Stimulated activated naive CD8-positive, alpha-beta T cell treated with anti-CD3 and anti-CD28 coated beads, Interleukin-15, Interleukin-2, amounts not matched to agents 100 U/mL and 50 U/mL, for 24 hours (primary cell): Measurements from ENCODE around the gene RPL29.

Experiments used
- ATAC-seq: fragments of 150-1000 bp; cut with Tn5 transposase; one replicate; pipeline ENCODE4 v1.10.0; 2021
- DNase-seq: peaks from one replicate; pipeline ENCODE4 v3.0.0; 2021

RPL29 gene

DNA sequence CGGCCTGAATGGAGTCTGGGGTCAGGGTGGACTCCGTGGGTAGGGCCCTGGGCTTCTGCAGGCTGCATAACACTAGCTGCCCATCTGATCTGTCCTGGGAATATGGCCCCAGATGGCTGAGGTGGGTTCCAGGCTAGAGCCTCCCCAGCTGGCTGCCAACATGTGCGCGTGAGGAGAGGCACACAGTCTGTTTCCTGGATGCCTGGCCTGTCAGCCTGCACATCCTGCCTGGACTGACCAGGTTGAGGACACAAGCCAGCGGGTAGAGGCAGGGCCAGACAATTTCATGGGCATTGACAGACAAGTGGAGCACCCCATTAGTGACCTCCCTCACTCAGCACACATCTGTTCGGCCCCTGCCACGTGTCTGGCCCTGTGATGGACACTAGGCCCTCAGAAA lies 29.8 kb upstream of the RPL29 start:
- DNase-seq (no peak), ATAC-seq (no peak)

DNA sequence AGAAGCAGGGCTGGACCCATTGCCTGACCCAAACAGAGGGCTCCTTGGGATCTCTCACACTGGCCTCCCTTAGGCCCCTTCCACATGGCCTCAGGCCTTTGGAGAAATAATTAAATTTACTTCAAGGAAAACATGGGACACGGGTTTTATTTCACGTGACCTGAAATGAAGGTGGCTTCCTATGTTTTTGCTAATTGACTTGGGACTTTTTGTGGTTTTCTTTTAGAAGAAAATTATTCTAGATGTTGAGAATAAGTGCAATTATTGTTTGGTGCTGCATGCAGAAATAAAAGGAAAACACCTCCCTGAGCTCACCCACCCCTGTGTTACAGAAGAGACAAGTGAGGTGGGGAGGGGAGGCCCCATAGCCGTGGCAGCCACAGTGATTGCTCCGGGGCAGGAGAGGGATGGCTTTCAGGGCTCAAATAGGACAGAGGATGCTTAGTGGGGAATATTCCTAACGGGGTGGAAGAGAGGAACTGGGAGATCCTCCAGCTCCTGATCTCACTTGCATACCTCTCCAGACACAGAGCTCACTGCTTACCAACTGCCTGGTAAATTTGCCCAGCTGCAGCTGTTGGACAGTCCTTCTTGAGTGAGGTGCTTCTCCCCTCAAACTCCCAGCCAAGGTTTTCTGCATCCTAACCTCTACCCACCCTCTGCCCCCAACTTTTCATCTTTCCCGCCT lies 29.2 kb upstream of the RPL29 start:
- no peak for DNase-seq
- no peak for ATAC-seq

DNA sequence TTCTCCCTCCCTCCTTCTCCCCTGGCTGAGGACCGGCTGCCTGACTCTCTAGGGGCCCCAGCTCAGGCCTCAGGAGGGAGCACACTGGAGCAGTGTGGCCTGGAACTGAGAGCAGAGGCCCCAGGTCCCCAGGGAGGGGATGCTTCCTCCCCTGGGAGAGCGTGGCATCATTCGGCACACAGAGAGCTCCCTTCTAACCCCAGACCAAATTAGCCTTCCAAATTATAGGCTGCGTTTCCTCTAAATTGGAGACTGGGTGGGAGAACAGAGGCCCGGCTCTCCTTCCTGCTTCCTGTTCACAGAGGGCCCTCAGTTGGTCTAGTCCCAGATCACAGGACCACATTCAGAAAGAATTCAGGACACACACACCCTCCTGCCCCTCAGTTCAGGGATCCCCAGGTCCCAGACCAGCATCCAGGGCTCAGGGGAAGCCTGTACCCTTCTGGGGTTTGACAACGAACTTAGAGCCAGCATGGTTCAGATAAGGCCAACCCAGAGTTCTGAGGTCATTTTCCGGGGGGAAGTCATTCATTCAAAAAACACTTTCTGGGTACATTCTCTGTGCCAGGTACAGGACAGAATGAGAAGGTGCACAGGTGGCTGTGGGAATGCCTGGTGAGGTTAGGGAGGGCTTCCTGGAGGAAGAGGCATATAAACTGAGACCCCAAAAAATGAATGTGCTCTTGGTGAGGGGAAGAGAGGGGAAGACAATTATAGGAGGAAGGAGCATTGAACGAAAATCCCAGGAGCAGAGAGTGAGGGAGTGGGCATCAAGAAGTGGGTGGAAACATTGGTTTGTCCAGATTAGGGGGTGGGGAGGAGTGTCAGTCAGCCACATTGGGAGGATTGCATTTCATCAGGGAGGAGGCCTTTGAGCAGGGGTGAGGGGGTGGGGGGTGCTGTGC lies 28.4 kb upstream of the RPL29 start:
- DNase-seq (no peak), ATAC-seq (no peak)

DNA sequence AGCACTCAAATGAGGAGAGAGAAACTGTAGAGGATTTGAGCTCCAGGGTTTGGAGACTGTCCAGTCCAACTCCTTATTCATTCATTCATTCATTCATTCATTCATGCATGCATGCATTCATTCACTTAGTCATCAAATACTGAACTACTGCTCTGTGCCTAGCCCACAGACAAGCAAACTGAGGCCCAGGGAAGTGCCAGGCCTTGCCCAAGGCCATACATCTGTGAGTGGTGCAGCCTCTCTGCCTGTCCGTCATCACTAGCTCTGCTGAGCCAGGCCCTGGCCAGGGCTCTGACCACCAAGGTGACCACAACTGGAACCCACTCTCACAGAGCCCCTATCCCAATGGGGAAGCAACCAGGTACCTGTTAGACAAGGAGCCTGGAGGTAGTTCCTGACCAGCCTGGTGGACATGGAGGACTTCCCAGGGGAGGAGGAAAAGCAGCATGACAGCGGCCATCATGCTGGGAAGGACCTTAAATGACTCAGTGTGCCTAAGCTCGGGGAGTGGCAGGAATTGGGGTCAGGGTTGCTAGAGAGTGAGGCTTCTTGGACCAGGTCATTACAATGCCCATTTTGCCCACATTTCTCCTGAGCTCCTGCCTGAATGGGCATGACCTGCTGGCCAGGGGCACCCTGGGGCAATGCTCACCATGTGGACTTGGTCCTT lies 27.5 kb upstream of the RPL29 start:
- DNase-seq (no peak), ATAC-seq (no peak)

DNA sequence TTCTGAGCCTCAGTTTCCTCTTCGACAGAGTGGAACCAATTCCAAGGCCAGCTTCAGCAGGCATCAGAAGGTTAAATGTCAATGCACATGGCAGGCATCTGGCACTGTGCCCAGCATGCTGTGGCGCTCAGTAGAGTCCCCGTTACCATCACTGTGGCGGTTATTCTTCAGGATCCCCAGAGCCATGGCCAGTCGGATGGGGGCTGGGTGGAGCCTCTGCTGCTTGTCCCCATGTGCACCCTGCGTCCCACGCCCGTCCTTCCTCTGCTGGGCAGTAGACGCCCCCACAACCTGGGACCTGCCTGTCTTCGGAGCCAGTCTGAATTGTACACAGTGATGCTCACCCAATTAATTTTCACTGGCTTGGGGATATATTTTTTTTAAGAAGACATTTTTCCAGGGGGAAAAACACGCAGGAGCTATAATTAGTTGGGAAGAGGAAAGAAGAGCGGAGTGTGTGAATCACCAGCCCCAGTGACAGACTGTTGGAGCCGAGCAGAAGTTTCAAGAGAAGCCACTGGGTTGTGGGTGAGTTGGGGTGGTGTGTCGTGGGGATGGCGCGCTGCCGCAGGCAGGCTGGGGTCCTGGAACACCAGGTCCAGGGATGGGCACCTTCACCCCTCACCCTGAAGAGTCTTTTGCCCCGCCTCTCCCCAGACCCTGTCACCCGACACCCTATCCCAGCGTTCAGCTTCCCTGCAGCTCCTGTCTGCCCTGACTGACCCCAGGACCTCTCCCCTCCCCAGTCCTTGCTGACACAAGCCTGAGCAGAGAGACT lies 26.8 kb upstream of the RPL29 start:
- no peak for ATAC-seq
- DNase-seq: no peak

DNA sequence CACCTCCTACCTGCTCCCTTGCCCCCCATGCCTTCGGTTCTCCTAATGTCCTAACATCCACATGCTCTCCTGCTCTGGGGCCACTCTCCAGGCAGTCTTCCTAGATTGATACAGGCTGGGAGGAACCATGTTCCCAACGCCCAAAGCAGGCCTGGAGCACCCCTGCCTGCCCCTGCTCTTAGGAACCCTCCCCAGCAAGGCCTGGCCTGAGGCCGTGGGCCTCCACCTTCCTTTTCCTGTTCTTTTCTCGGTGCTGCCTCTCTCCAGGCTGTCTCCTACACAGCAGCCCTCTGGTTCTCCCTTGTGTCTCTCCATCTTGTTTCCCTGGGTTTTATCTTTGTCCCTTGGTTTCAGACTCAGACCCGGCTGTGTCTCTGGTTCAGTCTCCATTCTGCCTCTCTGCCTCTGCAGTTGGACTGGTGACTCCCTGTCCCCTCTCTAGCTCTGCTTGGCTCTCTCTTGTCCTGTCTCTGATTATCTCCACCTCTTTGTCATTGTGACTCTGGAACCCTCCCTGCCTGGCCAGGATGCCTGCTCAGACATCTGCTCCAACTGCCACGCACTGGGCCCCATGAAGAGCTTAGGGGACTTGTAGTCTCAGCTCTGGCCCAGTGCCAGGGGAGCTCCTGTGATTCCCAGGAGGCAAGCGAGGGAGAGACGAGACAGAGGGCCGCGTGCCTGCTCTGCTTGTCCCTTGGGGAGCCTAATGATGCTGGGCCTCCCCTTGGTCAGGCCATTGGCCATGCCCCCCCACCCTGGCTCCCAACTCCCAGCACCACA lies 26.0 kb upstream of the RPL29 start:
- DNase-seq (no peak), ATAC-seq (no peak)

DNA sequence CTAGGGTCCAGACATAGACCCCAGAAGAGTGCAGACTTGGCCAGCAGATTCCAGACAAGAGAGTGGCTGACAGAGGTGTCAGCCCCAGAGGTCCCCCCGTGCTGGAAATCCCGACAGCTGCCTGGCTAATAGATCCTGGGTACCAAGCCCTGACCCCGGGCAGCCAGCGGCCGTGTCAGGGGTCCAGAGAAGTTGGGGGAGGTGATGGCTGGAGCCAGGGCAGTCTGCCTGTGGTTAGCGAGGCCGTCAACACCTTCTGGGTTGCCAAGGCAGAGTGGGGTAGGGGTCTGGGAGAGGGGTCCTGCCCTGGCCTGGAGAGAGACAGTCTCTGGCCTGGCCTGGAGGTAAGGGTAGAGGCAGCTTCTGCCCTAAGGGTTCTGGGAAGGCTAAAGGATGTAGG lies 25.1 kb upstream of the RPL29 start:
- ATAC-seq (no peak), DNase-seq (no peak)

DNA sequence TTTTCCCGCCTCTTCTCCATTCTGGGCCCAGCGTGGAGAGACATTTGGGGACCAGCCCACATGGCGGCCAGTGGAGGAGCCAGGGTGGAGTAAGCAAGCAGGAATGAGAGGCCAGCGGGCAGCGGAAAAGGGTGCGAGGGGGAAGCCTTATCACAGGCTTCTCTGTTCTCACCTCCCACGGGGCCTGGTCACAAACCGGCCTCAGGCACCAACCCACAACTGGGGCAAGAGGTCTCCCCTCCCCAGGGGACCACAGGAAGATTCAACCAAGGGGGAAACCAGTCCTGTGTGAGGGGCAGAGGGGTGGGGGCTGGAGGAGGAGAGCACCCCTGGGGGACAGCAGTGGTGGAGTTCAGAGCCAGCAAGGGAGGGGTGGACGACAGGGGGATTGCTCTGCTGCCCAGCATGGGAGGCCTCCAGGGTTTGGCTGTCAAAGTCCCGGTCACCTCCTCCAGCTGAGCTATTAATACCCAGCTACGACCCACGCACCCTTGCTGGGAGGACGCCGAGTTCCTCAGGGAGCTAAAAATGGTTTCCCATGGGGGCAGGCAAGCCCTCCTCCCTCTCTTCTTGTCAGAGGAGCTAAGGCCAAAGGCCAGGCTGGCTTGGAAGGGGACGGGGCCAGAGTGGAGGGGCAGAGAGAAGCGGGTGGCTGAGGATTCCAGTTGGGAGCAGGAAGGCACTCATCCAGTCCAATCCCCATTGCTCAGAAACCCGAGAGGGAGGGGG lies 23.8 kb upstream of the RPL29 start:
- ATAC-seq: no peak

DNA sequence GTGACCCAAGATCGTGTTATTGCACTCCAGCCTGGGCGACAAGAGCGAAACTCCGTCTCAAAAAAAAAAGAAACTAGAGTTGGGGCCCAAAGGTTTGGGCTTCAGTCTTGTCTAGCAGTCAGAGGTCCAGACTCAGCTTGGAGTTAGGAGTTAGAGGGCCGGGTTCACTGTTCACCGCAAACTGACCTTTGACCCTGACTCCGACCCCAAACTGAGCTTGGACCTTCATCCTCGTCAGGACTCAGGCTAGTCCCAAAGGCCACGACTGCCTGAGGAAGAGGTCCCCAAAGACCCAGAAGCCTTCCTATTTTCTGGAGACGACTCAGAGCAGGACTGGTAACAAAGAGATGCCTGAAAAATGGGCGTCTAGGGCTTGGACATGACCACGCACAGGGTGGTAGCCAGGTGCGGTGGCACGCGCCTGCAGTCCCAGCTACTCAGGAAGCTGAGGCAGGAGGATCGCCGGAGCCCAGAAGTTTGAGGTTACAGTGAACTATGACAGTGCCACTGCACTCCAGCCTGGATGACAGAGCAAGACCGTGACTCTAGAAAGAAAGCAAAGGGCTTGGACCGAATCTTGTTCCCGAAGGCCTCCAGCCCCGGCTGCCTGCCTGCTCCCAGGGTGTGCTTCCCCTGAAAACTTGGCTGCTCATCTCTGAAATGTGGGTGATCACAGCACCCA lies 22.8 kb upstream of the RPL29 start:
- ATAC-seq (no peak), DNase-seq (no peak)

More for the DNA sequence above, 23.8 kb upstream of the RPL29 start:
- DNase-seq: no peak

DNA sequence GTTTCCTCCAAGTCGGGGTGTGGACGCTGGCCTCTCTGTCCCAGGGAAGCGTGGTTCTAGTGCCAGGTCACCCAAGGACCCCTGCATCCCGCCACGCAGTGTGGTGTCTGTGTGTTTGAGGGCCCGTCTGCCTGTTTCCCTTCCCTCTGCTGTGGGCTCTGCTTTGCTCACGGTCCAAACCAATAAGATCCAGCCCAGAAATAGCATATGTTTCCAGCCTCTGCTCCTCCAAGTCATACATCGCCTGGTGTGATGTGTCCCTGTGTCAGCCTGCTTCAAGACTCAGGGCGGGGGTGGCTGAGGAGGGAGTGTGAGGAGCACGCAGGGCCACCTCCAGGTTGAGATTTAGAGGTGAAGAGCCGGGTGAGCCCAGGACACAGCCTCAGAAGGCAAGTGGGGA lies 21.9 kb upstream of the RPL29 start:
- no peak for ATAC-seq

DNA sequence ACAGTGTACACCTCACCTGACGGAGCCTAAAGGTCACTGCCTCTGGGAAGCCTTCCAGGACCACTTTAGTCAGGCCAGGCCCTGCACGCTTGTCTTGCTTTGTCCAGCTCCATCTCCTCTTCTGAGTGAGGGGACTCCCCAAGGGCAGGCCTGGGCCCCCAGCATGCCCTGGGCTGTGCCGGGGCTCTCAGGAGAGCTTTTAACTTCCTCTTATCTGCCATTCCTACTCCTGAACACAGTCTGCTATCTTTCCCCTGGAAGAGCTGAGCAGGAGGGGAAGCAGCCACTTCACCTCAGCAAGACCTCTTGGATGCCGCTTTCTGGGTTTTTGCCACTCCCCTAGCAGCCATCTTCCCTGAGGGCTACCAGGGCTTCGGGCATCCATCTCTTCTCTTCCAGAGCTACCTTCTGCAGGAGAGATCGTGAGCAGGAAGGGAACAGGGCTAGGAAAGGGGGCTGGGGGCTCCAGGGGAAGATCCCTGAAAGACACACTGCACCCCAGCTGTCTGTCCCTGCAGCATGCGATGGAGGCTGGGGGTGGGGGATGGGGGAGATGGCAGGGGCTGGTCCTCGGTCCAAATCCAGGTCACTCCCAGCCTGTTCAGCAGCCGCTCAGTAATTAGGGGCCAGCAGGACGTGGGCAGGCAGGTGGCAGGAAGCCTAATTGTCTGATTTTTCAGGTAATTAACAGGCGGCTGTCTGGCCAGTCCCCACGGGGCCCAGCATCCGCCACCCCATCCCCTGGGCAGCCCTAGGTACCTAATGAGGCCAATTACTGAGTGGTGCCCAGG lies 19.9 kb upstream of the RPL29 start:
- no peak for ATAC-seq
- no peak for DNase-seq

More for the DNA sequence above, 21.9 kb upstream of the RPL29 start:
- no peak for DNase-seq

DNA sequence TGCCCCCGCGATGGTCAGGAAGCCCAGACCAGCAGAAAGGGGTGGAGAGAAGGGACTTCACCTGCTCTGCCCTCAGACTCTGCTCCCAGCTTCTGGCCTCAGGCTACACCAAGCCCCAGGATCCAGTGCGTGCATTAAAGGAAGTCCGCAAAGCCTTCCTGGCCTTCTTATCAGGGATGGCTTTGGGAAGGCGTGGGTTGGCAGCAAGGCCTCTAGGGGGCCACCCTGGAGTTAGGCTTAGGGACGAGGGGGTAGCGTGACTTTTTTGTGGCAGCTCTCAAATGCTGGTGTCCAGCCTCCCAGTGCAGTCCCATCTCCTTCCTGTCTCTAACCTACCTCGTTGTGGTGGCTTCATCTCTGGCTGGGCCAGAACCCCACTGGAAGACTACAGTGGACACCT lies 18.9 kb upstream of the RPL29 start:
- ATAC-seq (no peak), DNase-seq (no peak)

DNA sequence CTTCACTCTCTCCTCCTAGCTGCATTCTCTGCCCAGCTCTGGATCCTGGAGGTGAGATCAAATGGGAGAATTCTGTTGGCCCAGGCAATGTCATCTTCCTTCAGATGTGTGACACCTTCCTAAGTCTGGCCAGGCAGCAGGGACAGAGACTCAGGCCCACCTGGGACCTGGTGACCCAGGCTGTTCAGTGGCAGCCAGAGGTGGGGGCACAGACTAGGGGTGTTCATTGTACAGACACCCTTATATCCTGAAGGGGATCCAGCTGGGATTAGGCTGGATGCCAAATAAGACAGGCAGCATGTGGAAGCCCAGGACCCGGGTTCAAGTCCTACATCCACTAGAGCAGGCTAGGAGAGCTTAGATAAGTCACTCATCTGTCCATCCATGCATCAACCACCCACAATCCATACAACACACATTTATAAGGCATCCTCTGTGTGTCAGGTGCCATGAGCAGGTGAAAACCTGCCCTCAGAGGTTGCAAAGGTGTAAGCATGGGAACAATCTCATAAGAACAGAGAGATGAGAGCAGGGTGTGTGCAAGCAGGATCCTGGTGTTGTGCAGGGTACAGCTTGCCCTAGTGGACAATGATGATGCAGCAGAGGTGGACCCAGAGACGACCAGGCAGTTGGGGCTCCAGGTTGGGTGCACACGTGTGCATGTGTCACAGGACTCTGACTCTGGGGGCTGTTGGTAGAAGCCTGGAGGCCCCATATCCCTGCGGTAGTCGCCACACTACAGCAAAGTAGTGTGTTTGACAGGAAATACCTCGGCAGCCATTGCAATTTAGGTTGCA lies 18.3 kb upstream of the RPL29 start:
- DNase-seq (no peak), ATAC-seq (no peak)

DNA sequence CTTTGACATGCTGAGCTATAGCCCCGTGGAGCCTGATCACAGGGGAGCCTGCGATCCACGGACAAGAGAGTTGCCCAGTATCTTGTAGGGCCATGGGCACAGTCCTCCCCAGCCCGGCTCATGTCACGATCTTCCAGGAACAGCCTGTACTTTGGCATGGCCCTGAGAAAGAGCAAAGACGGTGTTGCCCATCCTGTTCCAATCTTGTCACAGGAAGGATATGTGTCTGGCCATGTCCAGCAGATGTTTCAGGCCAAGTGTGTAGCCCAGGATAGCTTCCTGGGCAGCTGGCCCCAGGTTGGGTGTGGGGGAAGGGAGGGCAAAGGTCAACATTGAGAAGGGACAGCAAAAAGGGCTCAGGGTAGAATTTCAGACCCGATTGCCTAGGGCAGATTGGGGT lies 17.0 kb upstream of the RPL29 start:
- DNase-seq (no peak), ATAC-seq (no peak)

DNA sequence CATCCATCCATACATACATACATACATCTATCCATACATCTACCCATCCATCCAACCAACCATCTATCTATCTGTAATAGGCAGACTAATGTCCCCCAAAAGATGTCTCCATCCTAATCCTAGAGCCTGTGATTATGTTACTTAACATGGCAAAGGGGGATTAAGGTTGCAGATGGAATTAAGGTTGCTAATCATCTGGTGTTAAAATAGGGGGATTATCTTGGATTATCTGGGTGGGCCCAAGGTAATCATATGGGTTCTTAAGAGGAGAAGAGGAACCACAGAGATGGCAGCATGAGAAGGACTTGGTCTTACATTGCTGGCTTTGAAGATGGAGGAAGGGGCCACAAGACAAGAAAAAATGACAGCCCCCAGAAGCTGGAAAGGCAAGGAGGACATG lies 14.7 kb upstream of the RPL29 start:
- DNase-seq: no peak

DNA sequence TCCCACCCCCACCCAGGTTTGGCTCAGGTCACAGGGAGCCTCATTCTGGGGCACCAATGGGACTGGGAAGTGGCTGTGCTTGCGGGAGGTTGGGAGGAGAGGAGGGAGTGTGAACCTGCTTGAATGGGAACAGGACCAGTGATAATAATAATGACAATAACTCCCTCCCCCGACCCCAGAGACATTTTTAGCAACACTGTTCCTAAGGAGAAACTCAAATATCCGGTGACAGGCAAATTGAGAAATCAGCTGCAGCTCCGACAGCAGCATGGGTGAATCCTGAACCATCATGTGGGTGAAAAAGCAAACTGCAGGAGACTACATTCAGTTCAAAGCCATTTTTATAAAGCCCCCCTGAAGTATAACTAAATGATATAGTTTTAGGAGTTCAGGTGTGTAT lies 11.6 kb upstream of the RPL29 start:
- no peak for ATAC-seq
- no peak for DNase-seq

More for the DNA sequence above, 14.7 kb upstream of the RPL29 start:
- no peak for ATAC-seq

DNA sequence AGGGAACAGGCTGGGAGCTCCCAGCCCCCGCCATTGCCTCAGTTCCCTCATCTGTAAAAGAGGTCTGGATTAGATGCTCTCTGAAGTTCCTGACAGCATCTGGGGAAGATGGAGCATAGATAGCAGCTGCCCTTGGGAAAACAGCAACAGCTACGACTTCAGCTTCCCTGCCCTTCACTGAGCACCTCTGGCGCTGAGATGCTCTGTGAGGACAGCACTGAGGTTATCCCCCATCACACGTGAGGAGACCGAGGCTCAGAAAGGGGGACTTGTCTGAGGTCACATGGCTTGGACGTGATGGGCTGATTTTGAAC lies 11.1 kb upstream of the RPL29 start:
- DNase-seq: no peak
- no peak for ATAC-seq

DNA sequence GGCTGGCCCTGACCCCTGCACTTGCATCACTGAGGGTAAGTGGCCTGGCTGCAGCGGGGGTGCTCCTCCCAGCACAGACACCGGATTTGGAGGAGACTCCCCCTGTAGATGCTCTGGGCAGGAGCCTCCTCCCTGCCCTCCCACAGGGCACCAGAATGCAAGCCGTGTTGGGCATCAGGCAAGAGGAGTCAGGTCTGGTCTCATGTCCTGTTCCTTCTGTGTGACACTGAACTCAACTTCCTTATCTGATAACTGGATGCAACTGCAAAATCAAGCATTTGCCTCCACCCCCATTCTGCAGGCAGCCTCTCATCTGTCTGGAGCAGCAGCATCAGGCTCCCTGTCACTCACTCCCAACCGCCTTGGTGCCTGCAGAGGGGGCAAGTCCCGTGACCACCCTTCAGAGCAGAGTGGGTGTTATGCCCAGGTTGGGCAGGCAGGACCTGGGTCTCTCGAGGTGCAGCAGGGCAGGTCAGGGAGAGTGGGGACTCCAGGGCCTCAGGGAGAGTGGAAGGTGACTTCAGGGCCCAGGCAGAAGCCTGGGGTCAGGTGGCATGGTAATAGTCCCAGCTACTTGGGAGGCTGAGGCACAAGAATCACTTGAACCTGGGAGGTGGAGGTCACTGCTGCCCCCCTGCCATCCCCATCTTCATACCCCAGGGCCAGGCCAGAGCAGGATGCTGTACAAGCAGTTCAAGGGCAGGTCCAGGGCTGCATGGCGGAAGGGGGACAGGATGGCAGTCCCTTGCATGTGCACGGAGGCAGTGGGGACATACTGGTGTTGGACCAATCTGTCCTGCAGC lies 10.5 kb upstream of the RPL29 start:
- DNase-seq: no peak
- ATAC-seq: no peak
